ENCODE measurements around the gene BBLN.

DNA sequence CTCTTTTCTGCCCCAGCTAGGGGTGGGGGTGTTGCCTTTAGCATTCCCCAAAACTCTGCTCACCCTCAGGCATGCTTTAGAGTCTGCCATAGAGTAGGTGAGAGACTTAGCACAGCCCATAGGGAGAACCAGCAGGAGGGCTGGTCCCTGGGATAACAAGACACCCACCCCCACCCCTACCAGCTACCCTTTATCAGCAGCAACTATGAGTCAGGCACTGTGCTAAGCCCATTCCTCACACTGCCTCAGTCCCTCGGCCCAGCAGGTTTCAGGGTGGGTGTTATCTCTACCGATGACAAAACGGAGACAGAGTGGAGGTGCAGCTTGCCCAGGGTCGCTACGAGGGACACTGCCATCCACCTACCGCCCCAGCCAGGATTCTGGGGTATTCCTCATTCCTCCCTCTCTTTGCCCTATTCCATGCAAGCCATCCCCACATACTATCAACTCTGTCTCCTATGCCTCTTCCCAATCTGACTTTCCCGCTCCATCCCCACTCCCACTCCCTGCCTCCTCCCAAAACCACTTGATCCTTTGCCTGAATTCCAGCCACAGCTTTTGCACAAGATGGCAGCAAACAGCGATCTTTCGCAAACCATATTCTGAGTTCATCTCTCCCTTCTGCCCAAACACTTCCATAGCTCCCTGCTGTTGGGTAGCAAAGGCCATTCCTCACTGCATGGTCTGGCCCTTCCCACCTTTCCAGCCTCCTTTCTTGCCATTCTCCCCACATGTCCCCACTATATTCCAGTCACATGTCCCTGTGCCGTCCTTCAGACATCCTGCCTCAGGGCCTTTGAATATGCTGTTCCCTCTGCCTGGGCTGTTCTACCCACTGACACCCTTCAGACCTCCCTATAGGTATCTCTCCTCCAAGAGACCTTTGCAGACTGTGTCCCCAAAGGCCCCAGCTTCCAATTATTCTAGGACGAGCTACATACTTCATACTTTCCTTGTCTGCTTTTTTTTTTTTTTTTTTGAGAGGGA is 26.2 kb downstream of the BBLN start:
- TF ChIP-seq CTCF (conservative IDR thresholded peaks at IDR 0.05; ENCODE audit: low read depth, low read length): no peak
- TF ChIP-seq EZH2 (IDR thresholded peaks at IDR 0.05; ENCODE audit: borderline replicate concordance, low read depth, low read length, poor library complexity, severe bottlenecking): no peak
